Osteocyte (in vitro differentiated cells): Measurements from ENCODE around the gene SRSF10. TPM values are rescaled to one million over a fixed set of nuclear protein-coding genes. Genes with fewer than 3 reads are reported as not detected.

ENCODE experiments used
- DNase-seq: peaks from one replicate; pipeline ENCODE4 v3.0.0; 2021; ENCODE audit warnings: mixed read lengths; ENCODE audit not compliant: unreplicated experiment; ENCODE audit errors: extremely low spot score
- H3K27ac Mint-ChIP-seq: one replicate; pipeline ENCODE4 v1.8.0; 2021; ENCODE audit warnings: mild to moderate bottlenecking, mixed read lengths; ENCODE audit not compliant: unreplicated experiment
- H3K27me3 Mint-ChIP-seq: one replicate; pipeline ENCODE4 v1.8.0; 2021; ENCODE audit warnings: mixed read lengths; ENCODE audit not compliant: unreplicated experiment
- H3K36me3 Mint-ChIP-seq: one replicate; pipeline ENCODE4 v1.8.0; 2021; ENCODE audit warnings: mixed read lengths; ENCODE audit not compliant: unreplicated experiment
- H3K4me1 Mint-ChIP-seq: one replicate; pipeline ENCODE4 v1.8.0; 2021; ENCODE audit warnings: mixed read lengths; ENCODE audit not compliant: unreplicated experiment
- H3K4me3 Mint-ChIP-seq: one replicate; pipeline ENCODE4 v1.8.0; 2021; ENCODE audit warnings: mild to moderate bottlenecking, moderate library complexity, mixed read lengths; ENCODE audit not compliant: unreplicated experiment
- H3K9me3 Mint-ChIP-seq: one replicate; pipeline ENCODE4 v1.8.0; 2021; ENCODE audit warnings: mixed read lengths; ENCODE audit not compliant: unreplicated experiment
- CTCF ChIP-seq: fragments of 200-600 bp; sonication (generic); IDR thresholded peaks from 2 replicates; pipeline ENCODE4 v1.5.0; 2021; ENCODE audit warnings: antibody characterized with exemption, mild to moderate bottlenecking, moderate library complexity
- total RNA-seq: library from RNA; stranded (reverse); gene quantifications from 2 replicates; pipeline ENCODE4 v1.2.1, GENCODE V29; 2021

The SRSF10 gene
- total RNA-seq, 1 donor from 2014 or later = 93.3 TPM

GRCh38 chr1:24003331-24003972, 23.3 kb upstream of the SRSF10 start:
- Mint-ChIP-seq H3K27ac (no peak overlapping the region), H3K36me3 (no peaks in the 10 kb centered on the region), H3K4me3 (no peak overlapping the region), H3K27me3 (peaks cover 10% of the 10 kb centered on the region), H3K4me1 (peaks cover 16% of the 10 kb centered on the region), H3K9me3 (no peaks in the 10 kb centered on the region)
- no peak for DNase-seq
- TF ChIP-seq CTCF = no peak

GRCh38 chr1:24002695-24003094, 22.6 kb upstream of the SRSF10 start:
- H3K4me3 Mint-ChIP-seq = no peak overlapping the region
- H3K36me3 Mint-ChIP-seq = no peaks in the 10 kb centered on the region
- no peak overlapping the region for H3K27ac Mint-ChIP-seq
- peaks cover 10% of the 10 kb centered on the region for H3K27me3 Mint-ChIP-seq
- H3K4me1 Mint-ChIP-seq = peaks cover 9% of the 10 kb centered on the region
- no peak for DNase-seq
- no peak for TF ChIP-seq CTCF
- no peaks in the 10 kb centered on the region for H3K9me3 Mint-ChIP-seq

GRCh38 chr1:23999156-23999671, 19.1 kb upstream of the SRSF10 start:
- Mint-ChIP-seq H3K4me1 (peaks cover 8% of the 10 kb centered on the region), H3K36me3 (no peaks in the 10 kb centered on the region), H3K4me3 (no peak overlapping the region), H3K27ac (no peak overlapping the region), H3K9me3 (no peaks in the 10 kb centered on the region), H3K27me3 (peaks cover 10% of the 10 kb centered on the region)
- no peak for DNase-seq
- TF ChIP-seq CTCF = no peak

- H3K27me3 Mint-ChIP-seq = peaks cover 4% of the 10 kb centered on the region
- H3K9me3 Mint-ChIP-seq = no peaks in the 10 kb centered on the region
- no peaks in the 10 kb centered on the region for H3K4me1 Mint-ChIP-seq
- no peak for DNase-seq
- no peak for TF ChIP-seq CTCF
- H3K36me3 Mint-ChIP-seq = no peaks in the 10 kb centered on the region
- H3K4me3 Mint-ChIP-seq = no peak overlapping the region
- H3K27ac Mint-ChIP-seq = no peak overlapping the region
These were observed 17.7 kb upstream of the SRSF10 start for GRCh38 chr1:23997812-23998211.

- Mint-ChIP-seq H3K27me3 (peaks cover 2% of the 10 kb centered on the region), H3K9me3 (no peaks in the 10 kb centered on the region)
These were observed 16.6 kb upstream of the SRSF10 start for GRCh38 chr1:23996700-23997229.

More at GRCh38 chr1:23996700-23997229, 16.6 kb upstream of the SRSF10 start:
- TF ChIP-seq CTCF = no peak
- H3K4me3 Mint-ChIP-seq = no peak overlapping the region
- H3K4me1 Mint-ChIP-seq = no peaks in the 10 kb centered on the region
- no peaks in the 10 kb centered on the region for H3K36me3 Mint-ChIP-seq
- H3K27ac Mint-ChIP-seq = no peak overlapping the region
- DNase-seq = no peak
